GM12878 (cell line): ENCODE measurements around the gene SERPINA9. TPM values are rescaled to one million over a fixed set of nuclear protein-coding genes. Genes with fewer than 3 reads are reported as not detected.

ENCODE experiments used
- ATAC-seq: fragments of 200-7000 bp; cut with Tn5 transposase; 3 replicates; pipeline ENCODE4 v1.9.1; 2020; ENCODE audit warnings: mild to moderate bottlenecking, moderate library complexity
- BruUV-seq: library from RNA; stranded (reverse); fragments of 400-500 nt; replicated peaks from 2 replicates; lab custom pipeline; 2021; lab: Mats Ljungman, UMichigan
- CTCF ChIA-PET: fragments of 300-600 bp; sonication (Branson Sonifier 250); formaldehyde crosslinking; extraction: SDS; loops from one replicate; lab custom pipeline; 2021; ENCODE audit warnings: inconsistent platforms; lab: Yijun Ruan, JAX
- POLR2A ChIA-PET: fragments of 350-600 bp; formaldehyde crosslinking; extraction: SDS; loops from one replicate; lab custom pipeline; 2021; ENCODE audit warnings: inconsistent platforms; lab: Charles Lee
- RAD21 ChIA-PET: fragments of 300-600 bp; sonication (Branson Sonifier 250); formaldehyde crosslinking; loops from one replicate; lab custom pipeline; 2023; ENCODE audit warnings: antibody characterized with exemption; ENCODE audit not compliant: unreplicated experiment; lab: Charles Lee
- SMC1A ChIA-PET: fragments of 300-600 bp; sonication (Branson Sonifier 250); formaldehyde crosslinking; loops from one replicate; lab custom pipeline; 2023; ENCODE audit not compliant: unreplicated experiment, uncharacterized antibody; lab: Charles Lee
- DNase-seq: peaks from one replicate; pipeline ENCODE4 v3.0.0-alpha.2; 2011; ENCODE audit warnings: low read depth, low spot score
- FAIRE-seq: peaks from 3 replicates; lab custom pipeline; 2011; peaks lifted over from hg19 to GRCh38; lab: Jason Lieb, UNC
- H2AFZ ChIP-seq: 2 replicates; pipeline ENCODE4 v1.6.0; 2011; ENCODE audit warnings: low read depth, low read length, control low read depth; ENCODE audit not compliant: control insufficient read depth
- H3K27ac ChIP-seq: 2 replicates; pipeline ENCODE4 v1.5.1; 2011; ENCODE audit warnings: control low read depth; ENCODE audit not compliant: control insufficient read depth, insufficient read depth
- H3K27me3 ChIP-seq, 2 experiments: replicated peaks in 1 of 2; 2 replicates each; pipeline versions ENCODE4 v1.6.0 to v1.6.1; 2011; ENCODE audit warnings: low read length in 1 of 2; ENCODE audit not compliant: control insufficient read depth in 2 of 2, insufficient read depth in 2 of 2
- H3K36me3 ChIP-seq, 2 experiments: 2 replicates each; pipeline ENCODE4 v1.5.1; 2011; ENCODE audit warnings: low read length in 1 of 2; ENCODE audit not compliant: control insufficient read depth in 2 of 2, insufficient read depth in 2 of 2
- H3K4me1 ChIP-seq: 2 replicates; pipeline ENCODE4 v1.6.1; 2011; ENCODE audit warnings: mild to moderate bottlenecking, low read length, moderate library complexity, mixed read lengths; ENCODE audit not compliant: control insufficient read depth, insufficient read depth
- H3K4me2 ChIP-seq: 2 replicates; pipeline ENCODE4 v1.6.0; 2011; ENCODE audit warnings: control low read depth; ENCODE audit not compliant: control insufficient read depth, insufficient read depth
- H3K4me3 ChIP-seq: fragments of 200-600 bp; sonication (generic); 2 replicates; pipeline ENCODE4 v1.5.1; 2016
- H3K79me2 ChIP-seq: 2 replicates; pipeline ENCODE4 v1.6.0; 2011; ENCODE audit warnings: low read length; ENCODE audit not compliant: control insufficient read depth, insufficient read depth
- H3K9ac ChIP-seq: 2 replicates; pipeline ENCODE4 v1.8.0; 2011; ENCODE audit warnings: low read length, control low read depth, mixed read lengths; ENCODE audit not compliant: control insufficient read depth, insufficient read depth
- H3K9me3 ChIP-seq: replicated peaks from 3 replicates; pipeline ENCODE4 v1.5.1; 2011; ENCODE audit warnings: mild to moderate bottlenecking, low read length; ENCODE audit not compliant: control insufficient read depth, insufficient read depth
- H4K20me1 ChIP-seq: 2 replicates; pipeline ENCODE4 v1.6.0; 2011; ENCODE audit not compliant: control insufficient read depth, insufficient read depth
- CHD2 ChIP-seq: IDR thresholded peaks from 2 replicates; pipeline ENCODE4 v1.6.1; 2011; ENCODE audit warnings: low read depth, low read length, improper control_type of control experiment, borderline replicate concordance
- EED ChIP-seq: sonication (generic); IDR thresholded peaks from 2 replicates; pipeline ENCODE4 v1.6.1; 2016; ENCODE audit warnings: antibody characterized with exemption, low read depth
- FOS ChIP-seq: IDR thresholded peaks from 3 replicates; pipeline ENCODE4 v1.6.1; 2011; ENCODE audit warnings: borderline replicate concordance; ENCODE audit not compliant: insufficient read length; ENCODE audit errors: extremely low read depth
- GABPA ChIP-seq: IDR thresholded peaks from 2 replicates; pipeline ENCODE4 v1.6.1; 2014; ENCODE audit warnings: antibody characterized with exemption, low read depth, mild to moderate bottlenecking, inconsistent platforms
- KLF5 ChIP-seq: fragments of 450-650 bp; IDR thresholded peaks from 2 replicates; pipeline ENCODE4 v1.6.1; 2014; ENCODE audit warnings: mild to moderate bottlenecking; ENCODE audit not compliant: partially characterized antibody
- MXI1 ChIP-seq: fragments of 150-350 bp; IDR thresholded peaks from 2 replicates; pipeline ENCODE4 v1.6.1; 2011; ENCODE audit warnings: low read depth, mild to moderate bottlenecking, inconsistent platforms, low read length, improper control_type of control experiment
- NR2F1 ChIP-seq: fragments of 450-650 bp; conservative IDR thresholded peaks from 2 replicates; pipeline ENCODE4 v1.6.1; 2017; ENCODE audit warnings: mild to moderate bottlenecking
- PAX5 ChIP-seq: IDR thresholded peaks from 2 replicates; pipeline ENCODE4 v1.6.1; 2011; ENCODE audit warnings: low read depth, low read length, borderline replicate concordance
- PML ChIP-seq: IDR thresholded peaks from 2 replicates; pipeline ENCODE4 v1.6.1; 2012; ENCODE audit warnings: low read length, inconsistent platforms
- POLR2A ChIP-seq: IDR thresholded peaks from 2 replicates; pipeline ENCODE4 v1.6.1; 2011; ENCODE audit warnings: low read depth, mild to moderate bottlenecking, low read length
- RBBP5 ChIP-seq: fragments of 200-600 bp; sonication (generic); conservative IDR thresholded peaks from 2 replicates; pipeline ENCODE4 v1.6.1; 2016
- RELA ChIP-seq: fragments of 450-650 bp; IDR thresholded peaks from 2 replicates; pipeline ENCODE4 v1.8.0; 2014; ENCODE audit warnings: borderline replicate concordance; ENCODE audit not compliant: partially characterized antibody
- ZNF384 ChIP-seq: IDR thresholded peaks from 2 replicates; pipeline ENCODE4 v1.6.1; 2012; ENCODE audit warnings: low read depth, mild to moderate bottlenecking, low read length, improper control_type of control experiment, borderline replicate concordance
- WGBS: methylation state at CpG from one replicate; pipeline ENCODE4 v1.1.6; 2016; ENCODE audit warnings: low lambda C conversion rate; ENCODE audit not compliant: insufficient replicate concordance, insufficient coverage; ENCODE audit errors: missing lambda C conversion rate; 5-methylcytosine and 5-hydroxymethylcytosine counted together
- in situ Hi-C: fragments of 300-500 bp; cut with MboI; formaldehyde crosslinking; loops from 9 replicates; pipeline ENCODE4 v1.14.3; 2018; ENCODE audit warnings: mixed read lengths
- intact Hi-C: fragments of 100-400 bp; cut with micrococcal nuclease; formaldehyde crosslinking; loops from one replicate; pipeline ENCODE4 v1.14.2; 2022; ENCODE audit not compliant: unreplicated experiment
- polyA plus RNA-seq, 11 experiments: library from polyadenylated mRNA; depleted of rRNA in 4 of 11; unstranded in 6 of 11; stranded (reverse) in 5 of 11; fragments of >200 nt; fragmentation: Nextera tagmentation in 4 of 11; fragmentation: Illumina TruSeq in 1 of 11; extraction: Ambion mirVana in 4 of 11; extraction: Trizol in 1 of 11; gene quantifications; 1 replicate in 1 of 11; 2 replicates in 10 of 11; pipeline versions ENCODE4 v1.2.1 to v1.2.3, GENCODE V29; 2011 to 2016; ENCODE audit warnings: inconsistent platforms in 2 of 11, missing spikeins in 2 of 11, low read depth in 1 of 11
- total RNA-seq, 4 experiments: library from RNA; depleted of rRNA in 3 of 4; stranded (reverse); fragments of >200 nt in 3 of 4; fragmentation: Illumina TruSeq in 1 of 4; extraction: Trizol in 1 of 4; gene quantifications; 2 replicates each; pipeline versions ENCODE4 v1.2.1 to v1.2.3, GENCODE V29; 2013 to 2021
- TF ChIP-seq, protein P1 (sequence below): fragments of 450-650 bp; conservative IDR thresholded peaks from 2 replicates; pipeline ENCODE4 v1.6.1; 2017; ENCODE audit warnings: mild to moderate bottlenecking, moderate library complexity
- TF ChIP-seq, protein P2 (sequence below): fragments of 450-650 bp; IDR thresholded peaks from 2 replicates; pipeline ENCODE4 v1.6.1; 2017; ENCODE audit warnings: borderline replicate concordance
- TF ChIP-seq, protein P3 (sequence below): fragments of 450-650 bp; formaldehyde crosslinking; IDR thresholded peaks from 2 replicates; pipeline ENCODE4 v1.4.0; 2022; ENCODE audit warnings: mild to moderate bottlenecking, moderate library complexity
- TF ChIP-seq, protein P4 (sequence below): IDR thresholded peaks from 2 replicates; pipeline ENCODE4 v1.6.1; 2011; ENCODE audit warnings: low read depth, mild to moderate bottlenecking, low read length, moderate library complexity, borderline replicate concordance; ENCODE audit errors: extremely low read depth

Gene SERPINA9
- total and polyA plus RNA-seq, 10 of the 15 experiments (the other 5 are each of a cell fraction or from before 2014, with no cell fraction given) = 0.05 TPM; not detected in 9

DNA sequence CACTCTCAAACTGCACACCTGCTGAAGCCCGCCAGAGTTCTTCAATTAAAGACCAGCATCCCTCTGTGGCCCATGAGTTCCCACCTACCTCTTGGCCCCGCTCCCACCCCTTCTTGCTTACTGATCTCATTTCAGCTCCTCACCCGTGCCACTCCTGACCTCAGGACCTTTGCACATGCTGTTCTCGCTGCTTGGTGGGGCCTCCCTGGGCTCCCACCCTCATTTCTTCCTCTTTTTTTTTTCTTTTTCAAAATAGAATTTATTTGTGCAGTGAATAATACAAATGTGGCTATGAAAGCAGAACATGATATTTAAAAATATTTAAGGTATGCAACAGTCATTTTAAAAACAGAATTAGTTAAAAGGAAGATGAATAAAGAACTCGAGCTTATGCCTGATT is 8.5 kb upstream of the SERPINA9 start:
- POLR2A ChIA-PET = no interaction called here
- RAD21 ChIA-PET = interaction anchor here (1.8 to 2.2 kb wide), 2 partner anchors 51 to 65 kb away, joined by 7 to 12 read pairs; no protein-coding TSS in a partner anchor
- H3K27me3 ChIP-seq = peaks cover 0 to 2% of the 10 kb centered on the region in 2 experiments; a peak in 1 of 4 replicates
- H3K4me3 ChIP-seq = no peak overlapping the region
- no peak overlapping the region for H2AFZ ChIP-seq
- H3K4me1 ChIP-seq = peaks cover 10% of the 10 kb centered on the region
- H3K27ac ChIP-seq = no peak overlapping the region
- H3K79me2 ChIP-seq = no peaks in the 10 kb centered on the region
- WGBS = 26% methylated on average over 5 of the region's 5 CpGs
- SMC1A ChIA-PET = interaction anchor here (1.2 to 5.0 kb wide), 4 partner anchors 20 to 62 kb away, joined by 3 to 52 read pairs (median 4); no protein-coding TSS in a partner anchor
- ATAC-seq (no peak), FAIRE-seq (no peak), DNase-seq (no peak)
- H4K20me1 ChIP-seq = no peaks in the 10 kb centered on the region
- in situ Hi-C loops (no loop called here), intact Hi-C loops (loop anchor here (10.0 kb wide), 1 partner anchor 350 kb away; no protein-coding TSS in a partner anchor)
- H3K9ac ChIP-seq = no peak overlapping the region
- BruUV-seq = no TSS peak
- H3K4me2 ChIP-seq = no peak overlapping the region
- CTCF ChIA-PET = interaction anchor here (1.0 to 5.6 kb wide), 6 partner anchors 9 to 353 kb away, joined by 3 to 95 read pairs (median 20); partner anchors contain the start of gene SERPINA9
- H3K9me3 ChIP-seq = no peaks in the 10 kb centered on the region; the same call in 2 of the 3 replicates
- H3K36me3 ChIP-seq = no peaks in the 10 kb centered on the region
- no peak for TF ChIP-seq ZNF384
- no peak for TF ChIP-seq NR2F1
- TF ChIP-seq PAX5 = no peak
- TF ChIP-seq, protein P1, sequence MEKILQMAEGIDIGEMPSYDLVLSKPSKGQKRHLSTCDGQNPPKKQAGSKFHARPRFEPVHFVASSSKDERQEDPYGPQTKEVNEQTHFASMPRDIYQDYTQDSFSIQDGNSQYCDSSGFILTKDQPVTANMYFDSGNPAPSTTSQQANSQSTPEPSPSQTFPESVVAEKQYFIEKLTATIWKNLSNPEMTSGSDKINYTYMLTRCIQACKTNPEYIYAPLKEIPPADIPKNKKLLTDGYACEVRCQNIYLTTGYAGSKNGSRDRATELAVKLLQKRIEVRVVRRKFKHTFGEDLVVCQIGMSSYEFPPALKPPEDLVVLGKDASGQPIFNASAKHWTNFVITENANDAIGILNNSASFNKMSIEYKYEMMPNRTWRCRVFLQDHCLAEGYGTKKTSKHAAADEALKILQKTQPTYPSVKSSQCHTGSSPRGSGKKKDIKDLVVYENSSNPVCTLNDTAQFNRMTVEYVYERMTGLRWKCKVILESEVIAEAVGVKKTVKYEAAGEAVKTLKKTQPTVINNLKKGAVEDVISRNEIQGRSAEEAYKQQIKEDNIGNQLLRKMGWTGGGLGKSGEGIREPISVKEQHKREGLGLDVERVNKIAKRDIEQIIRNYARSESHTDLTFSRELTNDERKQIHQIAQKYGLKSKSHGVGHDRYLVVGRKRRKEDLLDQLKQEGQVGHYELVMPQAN = no peak
- no peak for TF ChIP-seq GABPA
- TF ChIP-seq PML = no peak
- TF ChIP-seq EED = no peak
- TF ChIP-seq, protein P2, sequence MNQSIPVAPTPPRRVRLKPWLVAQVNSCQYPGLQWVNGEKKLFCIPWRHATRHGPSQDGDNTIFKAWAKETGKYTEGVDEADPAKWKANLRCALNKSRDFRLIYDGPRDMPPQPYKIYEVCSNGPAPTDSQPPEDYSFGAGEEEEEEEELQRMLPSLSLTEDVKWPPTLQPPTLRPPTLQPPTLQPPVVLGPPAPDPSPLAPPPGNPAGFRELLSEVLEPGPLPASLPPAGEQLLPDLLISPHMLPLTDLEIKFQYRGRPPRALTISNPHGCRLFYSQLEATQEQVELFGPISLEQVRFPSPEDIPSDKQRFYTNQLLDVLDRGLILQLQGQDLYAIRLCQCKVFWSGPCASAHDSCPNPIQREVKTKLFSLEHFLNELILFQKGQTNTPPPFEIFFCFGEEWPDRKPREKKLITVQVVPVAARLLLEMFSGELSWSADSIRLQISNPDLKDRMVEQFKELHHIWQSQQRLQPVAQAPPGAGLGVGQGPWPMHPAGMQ = no peak
- TF ChIP-seq POLR2A = no peak
- no peak for TF ChIP-seq RBBP5
- TF ChIP-seq, protein P3, sequence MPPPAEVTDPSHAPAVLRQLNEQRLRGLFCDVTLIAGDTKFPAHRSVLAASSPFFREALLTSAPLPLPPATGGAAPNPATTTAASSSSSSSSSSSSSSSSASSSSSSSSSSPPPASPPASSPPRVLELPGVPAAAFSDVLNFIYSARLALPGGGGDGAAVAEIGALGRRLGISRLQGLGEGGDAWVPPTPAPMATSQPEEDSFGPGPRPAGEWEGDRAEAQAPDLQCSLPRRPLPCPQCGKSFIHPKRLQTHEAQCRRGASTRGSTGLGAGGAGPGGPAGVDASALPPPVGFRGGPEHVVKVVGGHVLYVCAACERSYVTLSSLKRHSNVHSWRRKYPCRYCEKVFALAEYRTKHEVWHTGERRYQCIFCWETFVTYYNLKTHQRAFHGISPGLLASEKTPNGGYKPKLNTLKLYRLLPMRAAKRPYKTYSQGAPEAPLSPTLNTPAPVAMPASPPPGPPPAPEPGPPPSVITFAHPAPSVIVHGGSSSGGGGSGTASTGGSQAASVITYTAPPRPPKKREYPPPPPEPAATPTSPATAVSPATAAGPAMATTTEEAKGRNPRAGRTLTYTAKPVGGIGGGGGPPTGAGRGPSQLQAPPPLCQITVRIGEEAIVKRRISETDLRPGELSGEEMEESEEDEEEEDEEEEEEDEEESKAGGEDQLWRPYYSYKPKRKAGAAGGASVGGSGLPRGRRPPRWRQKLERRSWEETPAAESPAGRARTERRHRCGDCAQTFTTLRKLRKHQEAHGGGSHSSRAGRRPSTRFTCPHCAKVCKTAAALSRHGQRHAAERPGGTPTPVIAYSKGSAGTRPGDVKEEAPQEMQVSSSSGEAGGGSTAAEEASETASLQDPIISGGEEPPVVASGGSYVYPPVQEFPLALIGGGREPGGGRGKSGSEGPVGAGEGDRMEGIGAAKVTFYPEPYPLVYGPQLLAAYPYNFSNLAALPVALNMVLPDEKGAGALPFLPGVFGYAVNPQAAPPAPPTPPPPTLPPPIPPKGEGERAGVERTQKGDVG = no peak
- no peak for TF ChIP-seq RELA
- no peak for TF ChIP-seq MXI1
- TF ChIP-seq CHD2 = no peak
- no peak for TF ChIP-seq KLF5
- TF ChIP-seq, protein P4, sequence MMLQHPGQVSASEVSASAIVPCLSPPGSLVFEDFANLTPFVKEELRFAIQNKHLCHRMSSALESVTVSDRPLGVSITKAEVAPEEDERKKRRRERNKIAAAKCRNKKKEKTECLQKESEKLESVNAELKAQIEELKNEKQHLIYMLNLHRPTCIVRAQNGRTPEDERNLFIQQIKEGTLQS = no peak
- no peak for TF ChIP-seq FOS
